MV-4-11 (cell line): ENCODE measurements around the gene ZNRF3.
"Not testable (repeated sequence)": the region's sequence is repeated elsewhere in the genome, so short reads cannot be mapped to it uniquely, and the experiment has no call there.

Source experiments
- DNase-seq: peaks from one replicate; lab custom pipeline; 2025; lab: John Stamatoyannopoulos, UW

Gene ZNRF3

GRCh38 chr22:28882878-28883656 is at the start of gene ZNRF3:
ZNRF3 (plus strand) TSS chr22:28883572; CDS start chr22:28883767, 195 bp downstream.
- peak; percentile 79 for DNase-seq

GRCh38 chr22:28835630-28836189 is 47.7 kb upstream of the ZNRF3 start:
- no peak for DNase-seq

- DNase-seq = no peak
Observed at GRCh38 chr22:28837640-28838039, 45.7 kb upstream of the ZNRF3 start.

GRCh38 chr22:28838971-28839370 is 44.4 kb upstream of the ZNRF3 start:
- no peak for DNase-seq

- DNase-seq = no peak
Observed at GRCh38 chr22:28841111-28841510, 42.3 kb upstream of the ZNRF3 start.

- no peak for DNase-seq
Observed at GRCh38 chr22:28843633-28844032, 39.7 kb upstream of the ZNRF3 start.

- DNase-seq = not testable (repeated sequence)
Observed at GRCh38 chr22:28844277-28844676, 39.1 kb upstream of the ZNRF3 start.

- DNase-seq = no peak
Observed at GRCh38 chr22:28846994-28847393, 36.4 kb upstream of the ZNRF3 start.

GRCh38 chr22:28855355-28856094 is 27.8 kb upstream of the ZNRF3 start:
- DNase-seq = peak; percentile 42

GRCh38 chr22:28856095-28856455 is 27.3 kb upstream of the ZNRF3 start:
- no peak for DNase-seq

- no peak for DNase-seq
Observed at GRCh38 chr22:28857288-28857687, 26.1 kb upstream of the ZNRF3 start.

GRCh38 chr22:28864878-28865596 is 18.3 kb upstream of the ZNRF3 start:
- no peak for DNase-seq

GRCh38 chr22:28867191-28867590 is 16.2 kb upstream of the ZNRF3 start:
- DNase-seq = no peak

GRCh38 chr22:28868389-28868788 is 15.0 kb upstream of the ZNRF3 start:
- peak; percentile 88 for DNase-seq

- no peak for DNase-seq
Observed at GRCh38 chr22:28869736-28870135, 13.6 kb upstream of the ZNRF3 start.

- peak; percentile 60 for DNase-seq
Observed at GRCh38 chr22:28873183-28873963, 10.0 kb upstream of the ZNRF3 start.

GRCh38 chr22:28874061-28874460 is 9.3 kb upstream of the ZNRF3 start:
- DNase-seq = no peak

- no peak for DNase-seq
Observed at GRCh38 chr22:28874811-28875320, 8.5 kb upstream of the ZNRF3 start.

GRCh38 chr22:28882545-28882877 is 861 bp upstream of the ZNRF3 start:
- no peak for DNase-seq

GRCh38 chr22:28883657-28883916 is 215 bp downstream of the ZNRF3 start:
- no peak for DNase-seq

GRCh38 chr22:28883917-28884746 is 760 bp downstream of the ZNRF3 start:
- no peak for DNase-seq
